ENCODE results near the gene YOD1.

GRCh38 chr1:207021139-207021861 lies 29.7 kb downstream of the YOD1 start:
- TF ChIP-seq, protein P1, sequence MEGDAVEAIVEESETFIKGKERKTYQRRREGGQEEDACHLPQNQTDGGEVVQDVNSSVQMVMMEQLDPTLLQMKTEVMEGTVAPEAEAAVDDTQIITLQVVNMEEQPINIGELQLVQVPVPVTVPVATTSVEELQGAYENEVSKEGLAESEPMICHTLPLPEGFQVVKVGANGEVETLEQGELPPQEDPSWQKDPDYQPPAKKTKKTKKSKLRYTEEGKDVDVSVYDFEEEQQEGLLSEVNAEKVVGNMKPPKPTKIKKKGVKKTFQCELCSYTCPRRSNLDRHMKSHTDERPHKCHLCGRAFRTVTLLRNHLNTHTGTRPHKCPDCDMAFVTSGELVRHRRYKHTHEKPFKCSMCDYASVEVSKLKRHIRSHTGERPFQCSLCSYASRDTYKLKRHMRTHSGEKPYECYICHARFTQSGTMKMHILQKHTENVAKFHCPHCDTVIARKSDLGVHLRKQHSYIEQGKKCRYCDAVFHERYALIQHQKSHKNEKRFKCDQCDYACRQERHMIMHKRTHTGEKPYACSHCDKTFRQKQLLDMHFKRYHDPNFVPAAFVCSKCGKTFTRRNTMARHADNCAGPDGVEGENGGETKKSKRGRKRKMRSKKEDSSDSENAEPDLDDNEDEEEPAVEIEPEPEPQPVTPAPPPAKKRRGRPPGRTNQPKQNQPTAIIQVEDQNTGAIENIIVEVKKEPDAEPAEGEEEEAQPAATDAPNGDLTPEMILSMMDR (IDR thresholded peaks at IDR 0.05): no peak; the same call in 1 of the 2 replicates
- TF ChIP-seq ZFX (IDR thresholded peaks at IDR 0.05; ENCODE audit: borderline replicate concordance): no peak

Measured in 22Rv1 (cell line).